Ammon's horn (tissue), 1 donor: ENCODE measurements around the gene MFAP3.
"Not testable (repeated sequence)": the region's sequence is repeated elsewhere in the genome, so short reads cannot be mapped to it uniquely, and the experiment has no call there.

Source experiments
- DNase-seq: peaks from one replicate; pipeline ENCODE4 v3.0.0-alpha.2; 2016; ENCODE audit warnings: low spot score

The MFAP3 gene

DNA sequence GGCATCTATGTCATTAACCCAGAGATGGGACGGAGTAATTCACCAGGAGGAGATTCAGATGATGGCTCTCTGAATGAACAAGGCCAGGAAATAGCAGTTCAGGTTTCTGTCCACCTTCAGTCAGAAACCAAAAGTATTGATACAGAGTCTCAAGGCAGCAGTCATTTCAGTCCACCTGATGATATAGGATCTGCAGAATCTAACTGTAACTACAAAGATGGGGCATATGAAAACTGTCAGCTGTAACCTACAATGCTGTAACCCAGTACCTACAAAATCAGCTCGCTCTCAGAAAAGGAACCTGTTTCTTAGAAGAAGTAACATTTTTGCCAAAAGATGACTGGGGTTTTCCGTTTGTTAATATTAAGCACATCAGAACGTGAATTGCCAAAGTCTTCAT lies 14.7 kb downstream of the MFAP3 start:
- no peak for DNase-seq

DNA sequence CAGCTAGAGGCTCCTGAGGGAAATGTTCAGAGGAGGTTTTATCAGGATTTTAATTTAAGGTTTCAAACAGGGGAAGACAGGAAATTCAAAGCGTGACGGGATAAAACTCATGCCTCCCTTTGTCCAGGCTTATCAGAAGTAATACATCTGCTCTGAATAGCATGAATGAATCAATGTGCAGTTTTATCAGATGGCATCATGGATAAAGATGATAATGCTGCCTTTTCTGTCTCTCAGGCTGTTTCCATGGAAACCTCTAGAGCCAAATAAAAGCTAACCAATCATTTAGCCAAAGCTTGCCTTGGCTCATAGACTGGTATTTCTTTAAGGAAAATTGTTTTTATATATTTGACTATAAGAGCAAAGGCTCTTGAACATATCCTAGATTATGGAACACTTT lies 16.4 kb downstream of the MFAP3 start:
- DNase-seq, result peak; percentile 35

GRCh38 chr5:154058055-154059038 lies 19.6 kb downstream of the MFAP3 start:
- no peak for DNase-seq

GRCh38 chr5:154059039-154059430 lies 20.3 kb downstream of the MFAP3 start:
- DNase-seq, result no peak

DNA sequence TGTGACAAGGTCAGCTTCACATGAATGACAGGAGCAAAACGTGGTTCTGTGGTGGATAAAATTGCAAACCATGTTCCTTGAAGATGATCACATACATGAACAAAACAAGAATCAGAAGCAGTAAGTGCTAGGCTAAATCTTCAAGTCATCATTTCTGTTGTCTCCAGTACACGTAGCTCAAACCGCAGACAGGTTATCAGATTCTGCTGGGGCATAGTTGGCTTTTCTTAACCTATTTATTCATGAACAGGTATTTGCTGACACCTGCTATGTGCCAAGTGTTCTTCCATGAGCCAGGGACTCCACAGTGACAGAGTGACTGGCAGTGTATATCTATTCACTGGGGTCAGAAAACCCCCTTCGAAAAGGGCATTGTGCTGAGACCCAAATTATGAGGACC lies 20.8 kb downstream of the MFAP3 start:
- no peak for DNase-seq

- no peak for DNase-seq
Measured at GRCh38 chr5:154060606-154061005, 21.8 kb downstream of the MFAP3 start.

- DNase-seq, result no peak
Measured at GRCh38 chr5:154063372-154063771, 24.6 kb downstream of the MFAP3 start.

GRCh38 chr5:154065971-154066370 lies 27.2 kb downstream of the MFAP3 start:
- no peak for DNase-seq

- not testable (repeated sequence) for DNase-seq
Measured at GRCh38 chr5:154069854-154070253, 31.1 kb downstream of the MFAP3 start.

- DNase-seq, result no peak
Measured at GRCh38 chr5:154071799-154072413, 33.1 kb downstream of the MFAP3 start.

- DNase-seq, result peak; percentile 88
Measured at GRCh38 chr5:154072414-154073171, 33.8 kb downstream of the MFAP3 start.

DNA sequence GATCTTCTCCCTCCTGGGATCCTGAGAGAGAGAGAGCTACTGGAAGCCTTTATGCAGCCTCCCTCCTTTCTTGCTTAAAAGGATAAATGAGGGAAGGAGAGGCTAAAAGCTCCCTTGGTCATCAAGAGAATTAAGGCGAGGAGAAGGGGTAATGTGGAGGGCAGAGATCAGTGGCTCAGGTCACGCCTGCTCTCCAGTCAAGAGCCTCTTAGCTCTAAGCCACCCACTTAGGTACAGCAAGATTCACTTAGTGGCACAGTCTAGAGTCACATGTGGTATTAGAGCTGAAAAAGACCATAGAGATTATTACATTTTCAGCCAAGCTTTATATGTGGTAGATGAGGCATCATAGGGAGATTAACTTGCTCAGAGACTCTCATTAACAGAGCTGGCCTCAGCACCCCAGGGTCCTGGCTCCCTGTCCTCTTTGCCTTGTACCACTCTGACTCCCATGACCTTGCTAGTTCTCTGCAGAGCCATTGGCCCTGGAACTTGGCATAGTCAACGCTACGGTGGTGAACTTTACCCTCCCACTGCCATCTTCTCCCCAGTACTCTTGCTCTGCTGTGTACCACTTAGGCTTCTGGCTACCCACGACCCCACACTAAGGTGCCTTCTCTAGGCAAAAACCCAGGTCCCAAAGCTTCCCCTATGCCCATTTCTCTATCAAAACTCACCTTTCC lies 37.6 kb downstream of the MFAP3 start:
- no peak for DNase-seq

DNA sequence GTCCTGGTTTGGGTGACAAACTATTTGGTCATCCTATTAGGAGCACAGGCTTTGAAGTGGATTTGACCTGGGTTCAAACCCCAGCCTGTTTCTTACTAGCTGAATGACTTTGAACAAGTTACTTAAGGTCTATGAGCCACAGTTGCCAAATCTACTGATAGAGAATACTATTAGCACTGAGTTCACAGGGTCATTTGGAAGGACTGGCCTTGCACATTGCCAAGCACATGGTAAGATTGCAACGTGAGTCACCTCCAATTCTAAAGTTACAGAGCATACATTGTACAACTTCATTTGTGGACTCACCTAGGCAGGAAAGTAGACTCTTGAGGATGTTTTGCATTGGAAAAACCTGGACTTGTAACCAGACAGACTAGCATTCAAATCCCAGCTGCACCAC lies 38.9 kb downstream of the MFAP3 start:
- DNase-seq, result no peak

DNA sequence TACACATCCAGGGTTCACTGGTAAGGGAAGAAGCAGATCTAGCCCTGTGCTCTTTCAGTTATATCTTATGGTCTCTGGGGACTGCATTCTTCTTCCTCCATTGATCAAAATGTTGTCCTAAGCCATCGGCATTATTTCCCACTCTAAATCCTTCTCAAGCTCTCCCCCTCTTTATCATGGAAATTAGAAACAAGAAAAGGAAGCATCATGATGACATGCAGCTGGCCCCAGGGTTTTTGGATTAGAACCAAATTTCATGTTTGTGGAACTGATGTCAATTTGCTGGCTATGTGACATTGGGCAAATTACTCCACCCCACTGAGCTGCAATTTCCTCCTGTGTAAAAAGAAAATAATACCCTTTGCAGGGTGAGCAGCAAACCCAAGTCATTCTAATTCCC lies 39.5 kb downstream of the MFAP3 start:
- no peak for DNase-seq

- no peak for DNase-seq
Measured at GRCh38 chr5:154081246-154081645, 42.5 kb downstream of the MFAP3 start.

GRCh38 chr5:154084062-154084639 lies 45.4 kb downstream of the MFAP3 start:
- no peak for DNase-seq

GRCh38 chr5:154086146-154086545 lies 47.4 kb downstream of the MFAP3 start:
- DNase-seq, result no peak

GRCh38 chr5:154086641-154087040 lies 47.9 kb downstream of the MFAP3 start:
- DNase-seq, result no peak

GRCh38 chr5:154087260-154087659 lies 48.5 kb downstream of the MFAP3 start:
- DNase-seq, result peak; percentile 53

GRCh38 chr5:154088801-154089200 lies 50.0 kb downstream of the MFAP3 start:
- no peak for DNase-seq

GRCh38 chr5:154090656-154091055 lies 51.9 kb downstream of the MFAP3 start:
- no peak for DNase-seq
